ENCODE results near the gene PFDN4.
"Not testable (repeated sequence)": the region's sequence is repeated elsewhere in the genome, so short reads cannot be mapped to it uniquely, and the experiment has no call there.

Gene PFDN4

GRCh38 chr20:54203281-54203680 is 4.6 kb upstream of the PFDN4 start:
- DNase-seq: no peak

- DNase-seq: no peak
These were observed 3.8 kb upstream of the PFDN4 start for GRCh38 chr20:54204063-54204462.

GRCh38 chr20:54204481-54204880 is 3.4 kb upstream of the PFDN4 start:
- no peak for DNase-seq

GRCh38 chr20:54205450-54205849 is 2.4 kb upstream of the PFDN4 start:
- no peak for DNase-seq

DNA sequence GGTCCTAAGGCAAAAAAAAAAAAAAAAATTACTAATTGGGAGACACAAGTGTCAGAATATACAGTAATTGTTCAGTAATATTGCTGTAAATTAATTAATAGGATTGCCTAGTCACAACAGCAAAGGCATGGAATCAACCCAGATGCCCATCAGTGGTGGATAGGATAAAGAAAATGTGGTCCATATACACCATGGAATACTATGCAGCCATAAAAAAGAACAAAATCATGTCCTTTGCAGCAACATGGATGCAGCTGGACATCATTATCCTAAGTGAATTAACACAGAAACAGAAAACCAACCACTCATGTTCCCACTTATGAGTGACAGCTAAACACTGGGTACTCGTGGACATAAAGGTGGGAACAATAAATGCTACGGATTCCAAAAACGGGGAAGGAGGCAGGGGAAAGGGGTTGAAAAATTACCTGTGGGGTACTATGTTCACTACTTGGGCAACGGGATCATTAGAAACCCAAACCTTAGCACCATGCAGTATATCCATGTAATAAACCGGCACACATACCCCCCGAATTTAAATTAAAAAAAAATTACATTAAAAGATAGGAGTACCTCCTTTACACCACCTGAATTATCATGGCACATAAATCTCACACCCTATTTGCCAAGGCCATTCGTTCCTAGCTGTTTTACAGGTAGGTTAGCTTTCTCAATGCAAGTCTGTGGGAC is 689 bp upstream of the PFDN4 start:
- no peak for DNase-seq

GRCh38 chr20:54208548-54209176 is 775 bp downstream of the PFDN4 start:
- no peak for DNase-seq

GRCh38 chr20:54209216-54209813 is 1.4 kb downstream of the PFDN4 start:
- DNase-seq: no peak

GRCh38 chr20:54212226-54212625 is 4.3 kb downstream of the PFDN4 start:
- DNase-seq: no peak

DNA sequence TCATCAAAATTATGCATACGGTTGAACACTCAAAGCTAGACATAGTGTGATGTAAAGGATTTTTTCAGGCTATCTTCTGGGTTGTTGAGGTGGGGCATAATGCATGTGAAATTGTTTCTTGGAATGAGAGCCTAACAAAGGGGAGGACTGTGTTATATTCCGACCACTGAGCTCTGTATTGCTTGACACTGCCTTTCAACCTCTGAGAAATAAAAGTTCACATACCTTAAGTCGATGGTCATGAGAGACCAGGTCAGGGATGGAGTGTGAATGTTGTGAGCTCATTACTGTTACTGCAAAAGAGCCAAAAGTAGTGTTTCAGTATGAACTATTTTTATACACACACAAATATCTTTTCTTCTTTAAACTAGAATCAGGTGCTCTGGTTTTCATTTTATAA is 5.0 kb downstream of the PFDN4 start:
- DNase-seq: no peak

DNA sequence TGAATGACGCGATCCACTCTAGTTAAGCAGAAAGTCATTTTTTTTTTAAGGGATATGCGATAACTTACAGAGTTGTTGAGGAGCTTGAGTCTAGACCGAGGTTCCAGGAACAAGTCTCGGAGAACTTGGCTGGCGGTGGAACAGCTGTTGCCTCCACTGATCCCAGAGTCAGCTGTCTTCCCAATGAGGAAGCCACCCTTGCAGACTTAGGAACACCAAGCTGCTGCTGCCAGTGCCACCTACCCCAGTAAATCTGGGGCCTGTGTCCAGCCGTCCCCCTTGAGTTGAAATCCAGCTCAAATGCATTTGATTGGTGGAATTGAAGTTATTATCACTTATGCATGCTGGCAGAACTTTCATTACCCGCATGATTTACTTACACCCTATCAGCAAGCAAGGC is 6.7 kb downstream of the PFDN4 start:
- no peak for DNase-seq

GRCh38 chr20:54215157-54215789 is 7.4 kb downstream of the PFDN4 start:
- no peak for DNase-seq

- DNase-seq: no peak
These were observed 9.9 kb downstream of the PFDN4 start for GRCh38 chr20:54217762-54218161.

DNA sequence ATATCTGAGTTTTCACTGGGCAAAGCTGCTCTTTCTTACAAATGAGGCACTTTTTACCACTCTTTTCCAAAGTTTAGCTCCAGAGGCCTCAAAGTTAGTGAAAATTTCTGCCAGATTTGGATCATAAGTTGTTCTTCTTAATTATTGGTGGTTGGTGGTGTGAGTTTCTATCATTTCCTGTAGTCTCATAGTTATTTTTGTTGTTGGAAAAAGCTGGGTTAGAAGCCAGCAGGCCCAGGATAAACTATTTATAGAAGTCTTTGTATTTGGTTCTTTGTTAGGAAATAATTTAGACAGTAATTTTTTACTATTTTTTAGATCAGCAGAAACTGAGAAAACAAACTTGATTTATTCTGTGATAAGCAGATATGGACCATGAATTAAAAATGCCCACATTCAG is 10.6 kb downstream of the PFDN4 start:
- no peak for DNase-seq

GRCh38 chr20:54219751-54220426 is 12.0 kb downstream of the PFDN4 start:
- DNase-seq: no peak

DNA sequence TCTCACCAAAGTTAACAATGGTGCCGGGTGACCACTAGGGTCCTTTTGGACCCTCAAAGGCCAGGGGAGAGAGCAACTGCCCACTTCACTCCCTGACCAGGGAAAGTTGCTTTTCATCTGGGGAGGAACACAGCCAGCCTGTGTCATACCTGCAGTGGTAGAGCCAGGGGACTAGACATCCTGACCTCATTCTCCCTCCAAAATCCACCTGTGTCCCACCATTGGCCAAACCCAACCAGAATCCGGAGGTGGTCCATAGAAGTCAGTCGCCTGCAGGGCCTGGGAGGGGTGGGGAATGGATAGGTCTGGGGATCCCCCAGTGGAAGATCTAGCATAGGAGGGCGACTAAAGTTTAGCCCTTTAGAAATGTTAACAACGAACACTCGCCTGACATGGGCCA is 12.8 kb downstream of the PFDN4 start:
- no peak for DNase-seq

DNA sequence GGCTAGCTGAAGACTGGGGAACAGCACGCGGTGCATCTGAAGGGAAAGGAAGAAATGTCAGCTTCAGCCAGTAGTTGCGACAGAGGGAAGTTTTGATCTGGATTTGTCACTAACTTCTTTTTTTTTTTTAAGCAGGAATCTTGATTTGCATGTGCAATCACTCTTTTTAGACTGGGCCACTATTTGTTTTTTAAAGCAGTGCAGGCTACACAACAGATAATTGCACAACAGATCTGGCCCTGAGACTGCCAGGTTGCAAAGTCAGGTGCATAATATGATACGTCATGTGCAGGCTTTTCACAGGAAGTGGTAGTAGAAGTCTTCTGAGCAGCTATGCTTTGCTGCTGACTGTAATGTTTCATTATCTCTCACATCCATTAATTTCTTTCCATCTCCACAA is 13.5 kb downstream of the PFDN4 start:
- no peak for DNase-seq

DNA sequence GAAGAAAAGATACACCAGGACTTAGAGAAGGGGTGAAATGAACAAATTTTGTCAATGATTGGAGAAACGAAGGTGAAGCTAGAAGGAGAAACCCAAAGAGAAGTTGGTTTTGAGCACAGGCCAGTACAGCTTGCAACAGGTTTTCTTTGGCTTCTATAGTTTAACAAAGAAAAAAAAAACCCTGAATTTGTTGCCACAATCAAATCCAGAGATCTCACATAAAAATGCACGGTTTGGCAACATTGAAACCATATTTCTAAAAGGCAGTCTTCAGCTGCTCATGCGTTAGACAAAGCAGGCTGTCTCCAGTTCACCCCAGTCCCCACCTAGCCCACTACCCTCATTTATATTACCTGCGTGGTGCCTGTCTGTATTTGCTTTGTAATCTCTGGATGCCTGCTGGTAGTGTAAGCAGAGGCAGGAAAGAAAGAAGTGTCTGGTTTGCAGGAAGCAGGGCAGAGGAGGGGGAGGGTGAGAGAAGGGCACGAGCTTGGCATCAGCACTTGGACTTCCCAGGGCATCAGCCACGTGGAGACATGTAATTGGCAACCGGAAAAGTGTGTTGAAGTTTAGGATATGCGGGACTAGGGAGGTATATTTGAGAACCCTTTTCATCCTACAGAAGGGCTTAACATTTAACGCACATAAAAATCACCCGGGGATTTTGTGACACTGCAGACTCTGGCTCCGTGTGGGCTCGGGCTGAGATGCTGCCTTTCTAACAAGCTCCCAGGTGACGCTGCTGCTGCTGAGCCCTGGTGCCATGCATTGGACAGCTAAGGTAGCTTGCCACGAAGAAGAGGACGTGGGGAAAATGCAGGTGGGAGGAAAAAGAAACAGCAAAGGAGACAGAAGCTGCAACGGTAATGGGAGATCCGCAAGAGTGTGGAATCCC is 14.4 kb downstream of the PFDN4 start:
- DNase-seq: no peak

- DNase-seq: no peak
These were observed 15.4 kb downstream of the PFDN4 start for GRCh38 chr20:54223285-54223684.

DNA sequence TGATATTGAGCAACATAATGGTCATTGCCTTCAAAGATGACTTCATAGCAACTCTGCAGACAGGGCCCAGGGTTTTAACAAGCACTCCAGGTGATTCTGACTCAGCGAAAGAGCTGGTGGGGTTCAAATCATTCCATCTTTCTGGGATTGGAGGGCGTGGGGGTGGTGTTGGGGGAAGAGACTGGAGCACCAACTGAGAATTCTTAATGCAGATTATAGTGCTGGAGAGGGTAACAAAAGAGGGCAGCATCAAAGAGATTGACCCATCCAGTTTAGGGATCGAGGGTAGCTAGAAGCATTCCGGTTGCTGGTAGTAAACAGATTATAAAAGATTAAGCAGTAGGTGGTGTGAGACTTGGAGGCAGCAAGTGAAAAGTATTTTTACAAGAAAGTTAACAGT is 15.9 kb downstream of the PFDN4 start:
- no peak for DNase-seq

GRCh38 chr20:54224642-54225041 is 16.8 kb downstream of the PFDN4 start:
- DNase-seq: not testable (repeated sequence)

DNA sequence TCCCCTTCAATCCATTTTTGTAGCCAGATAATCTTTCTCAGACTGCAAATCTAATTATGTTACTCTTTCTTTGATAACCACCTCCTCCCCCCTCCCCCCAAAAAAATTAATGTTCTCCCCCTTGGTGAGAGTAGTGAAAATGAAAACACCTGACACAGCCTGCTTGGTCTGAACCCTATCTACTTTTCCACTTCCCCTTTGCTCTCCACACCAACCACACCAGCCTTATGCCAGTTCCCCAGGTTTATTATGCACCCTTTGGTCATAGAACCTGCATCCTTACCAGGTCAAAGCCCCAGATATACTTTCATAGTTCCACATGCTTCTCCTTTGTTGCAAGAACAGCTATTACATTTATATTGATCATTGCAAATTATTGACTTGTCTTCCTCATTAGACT is 19.4 kb downstream of the PFDN4 start:
- DNase-seq: no peak

DNA sequence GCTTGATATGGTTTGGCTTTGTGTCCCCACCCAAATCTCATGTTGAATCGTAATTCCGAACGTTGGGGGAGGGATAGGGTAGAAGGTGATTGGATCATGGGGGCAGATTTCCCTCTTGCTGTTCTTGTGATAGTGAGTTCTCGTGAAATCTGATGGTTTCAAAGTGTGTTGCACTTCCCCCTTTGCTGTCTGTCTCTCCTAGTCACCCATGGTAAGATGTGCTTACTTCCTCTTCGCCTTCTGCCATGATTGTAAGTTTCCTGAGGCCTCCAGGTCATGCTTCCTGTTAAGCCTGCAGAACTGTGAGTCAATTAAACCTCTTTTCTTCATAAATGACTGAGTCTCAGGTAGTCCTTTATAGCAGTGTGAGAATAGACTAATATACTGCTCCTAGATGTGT is 19.9 kb downstream of the PFDN4 start:
- DNase-seq: no peak

All from NCI-H2227 treated with DMSO at 0.1 percent for 48 hours (cell line).